Suprapubic skin (tissue), 4 donors: ENCODE data around the gene GREB1L. TPM values are rescaled to one million over a fixed set of nuclear protein-coding genes. Genes with fewer than 3 reads are reported as not detected.

ENCODE experiments used
- DNase-seq, 2 donors: peaks; one replicate each; pipeline ENCODE4 v3.0.0-alpha.2; 2019; ENCODE audit warnings: low spot score in 2 of 2
- H3K27ac ChIP-seq: fragments of 200-600 bp; sonication (generic); one replicate; pipeline ENCODE4 v1.5.1; 2019
- H3K27me3 ChIP-seq: fragments of 200-600 bp; sonication (generic); one replicate; pipeline ENCODE4 v1.5.1; 2019
- H3K36me3 ChIP-seq: fragments of 200-600 bp; sonication (generic); one replicate; pipeline ENCODE4 v1.5.1; 2019
- H3K4me1 ChIP-seq: fragments of 200-600 bp; sonication (generic); one replicate; pipeline ENCODE4 v1.5.1; 2019
- H3K4me3 ChIP-seq: fragments of 200-600 bp; sonication (generic); one replicate; pipeline ENCODE4 v1.5.1; 2019; ENCODE audit warnings: mild to moderate bottlenecking
- H3K9me3 ChIP-seq: fragments of 200-600 bp; sonication (generic); one replicate; pipeline ENCODE4 v1.5.1; 2019
- CTCF ChIP-seq, 2 donors: fragments of 200-600 bp in 1 of 2; fragments of 450-650 bp in 1 of 2; sonication (generic) in 1 of 2; IDR thresholded peaks; one replicate each; pipeline ENCODE4 v1.5.1; 2016 to 2019; ENCODE audit warnings: antibody characterized with exemption in 2 of 2, mild to moderate bottlenecking in 1 of 2, moderate library complexity in 1 of 2
- EP300 ChIP-seq: sonication (generic); formaldehyde crosslinking; IDR thresholded peaks from one replicate; pipeline ENCODE4 v1.6.1; 2017; ENCODE audit warnings: antibody characterized with exemption
- POLR2A ChIP-seq, 2 donors: fragments of 450-650 bp; IDR thresholded peaks; one replicate each; pipeline ENCODE4 v1.6.1; 2017; ENCODE audit warnings: antibody characterized with exemption in 2 of 2, mild to moderate bottlenecking in 2 of 2, moderate library complexity in 2 of 2
- POLR2AphosphoS5 ChIP-seq, 3 donors: sonication (generic); formaldehyde crosslinking; IDR thresholded peaks; one replicate each; pipeline ENCODE4 v1.6.1; 2017; ENCODE audit warnings: antibody characterized with exemption in 3 of 3
- WGBS: methylation state at CpG from one replicate; pipeline ENCODE4 v1.1.5; 2018; 5-methylcytosine and 5-hydroxymethylcytosine counted together
- total RNA-seq, 4 donors: library from RNA; depleted of rRNA; stranded (reverse); fragments of >200 nt; gene quantifications; one replicate each; pipeline ENCODE4 v1.1.0, GENCODE V29; 2016

The GREB1L gene
- total RNA-seq, 4 donors from 2014 or later: 1.6 to 7.6 (median 3.7) TPM

- H3K4me3 ChIP-seq: no peak overlapping the region
- WGBS: 62% methylated on average over 2 of the region's 2 CpGs
- no peaks in the 10 kb centered on the region for H3K9me3 ChIP-seq
- H3K27me3 ChIP-seq: no peaks in the 10 kb centered on the region
- H3K4me1 ChIP-seq: no peaks in the 10 kb centered on the region
- no peaks in the 10 kb centered on the region for H3K36me3 ChIP-seq
- H3K27ac ChIP-seq: no peak overlapping the region
- no peak for DNase-seq
- TF ChIP-seq CTCF (IDR thresholded peaks at IDR 0.05) (no peak), POLR2A (IDR thresholded peaks at IDR 0.05) (no peak), POLR2AphosphoS5 (IDR thresholded peaks at IDR 0.05) (no peak), EP300 (no peak)
Observed at GRCh38 chr18:21450503-21450902, 208.5 kb downstream of the GREB1L start.

GRCh38 chr18:21450913-21451312 lies 208.9 kb downstream of the GREB1L start:
- Histone ChIP-seq H3K36me3 (no peaks in the 10 kb centered on the region), H3K27ac (no peak overlapping the region), H3K4me1 (no peaks in the 10 kb centered on the region), H3K27me3 (no peaks in the 10 kb centered on the region), H3K9me3 (no peaks in the 10 kb centered on the region), H3K4me3 (no peak overlapping the region)
- 68% methylated on average over 1 of the region's 1 CpG for whole genome bisulfite sequencing
- no peak for DNase-seq
- TF ChIP-seq EP300: no peak
- TF ChIP-seq POLR2A (IDR thresholded peaks at IDR 0.05): no peak
- no peak for TF ChIP-seq CTCF (IDR thresholded peaks at IDR 0.05)
- no peak for TF ChIP-seq POLR2AphosphoS5 (IDR thresholded peaks at IDR 0.05)

- Histone ChIP-seq H3K27ac (no peak overlapping the region), H3K27me3 (no peaks in the 10 kb centered on the region), H3K9me3 (no peaks in the 10 kb centered on the region), H3K4me3 (no peak overlapping the region), H3K4me1 (no peaks in the 10 kb centered on the region), H3K36me3 (no peaks in the 10 kb centered on the region)
- WGBS: 78% methylated on average over 2 of the region's 2 CpGs
- no peak for TF ChIP-seq POLR2A (IDR thresholded peaks at IDR 0.05)
- DNase-seq: no peak
Observed at GRCh38 chr18:21451851-21452250, 209.8 kb downstream of the GREB1L start.

- 77% methylated on average over 2 of the region's 2 CpGs for WGBS
- Histone ChIP-seq H3K9me3 (no peaks in the 10 kb centered on the region), H3K27ac (no peak overlapping the region), H3K4me1 (no peaks in the 10 kb centered on the region), H3K36me3 (no peaks in the 10 kb centered on the region), H3K27me3 (no peaks in the 10 kb centered on the region), H3K4me3 (no peak overlapping the region)
- DNase-seq: no peak
- TF ChIP-seq POLR2A (IDR thresholded peaks at IDR 0.05): no peak
- no peak for TF ChIP-seq POLR2AphosphoS5 (IDR thresholded peaks at IDR 0.05)
- no peak for TF ChIP-seq CTCF (IDR thresholded peaks at IDR 0.05)
- TF ChIP-seq EP300: no peak
Observed at GRCh38 chr18:21452276-21452780, 210.3 kb downstream of the GREB1L start.

GRCh38 chr18:21452796-21453510 lies 210.9 kb downstream of the GREB1L start:
- Histone ChIP-seq H3K36me3 (no peaks in the 10 kb centered on the region), H3K27me3 (no peaks in the 10 kb centered on the region), H3K27ac (no peak overlapping the region), H3K9me3 (no peaks in the 10 kb centered on the region), H3K4me3 (no peak overlapping the region), H3K4me1 (no peaks in the 10 kb centered on the region)
- 64% methylated on average over 4 of the region's 4 CpGs for WGBS
- no peak for DNase-seq
- TF ChIP-seq CTCF (IDR thresholded peaks at IDR 0.05) (no peak), EP300 (no peak), POLR2A (IDR thresholded peaks at IDR 0.05) (no peak)
